Common myeloid progenitor, CD34-positive (primary cell): ENCODE data around the gene ISM2. TPM values are rescaled to one million over a fixed set of nuclear protein-coding genes. Genes with fewer than 3 reads are reported as not detected.
A peak's percentile ranks its signal among the peaks of the same experiment; 100 is the strongest.
"Not testable (repeated sequence)": the region's sequence is repeated elsewhere in the genome, so short reads cannot be mapped to it uniquely, and the experiment has no call there.

Source experiments
- CTCF ChIA-PET: fragments of 350-600 bp; sonication (Branson Sonifier 250); formaldehyde crosslinking; loops from one replicate; lab custom pipeline; 2021; ENCODE audit warnings: antibody characterized with exemption; lab: Charles Lee
- POLR2A ChIA-PET: fragments of 350-600 bp; sonication (Branson Sonifier 250); formaldehyde crosslinking; loops from one replicate; lab custom pipeline; 2021; ENCODE audit warnings: antibody characterized with exemption; lab: Charles Lee
- DNase-seq, 3 donors: peaks; one replicate each; pipeline versions ENCODE4 v3.0.0 to v3.0.0-alpha.2; 2013
- H3K27ac ChIP-seq, 2 experiments: 1 replicate in 1 of 2; 2 replicates in 1 of 2; pipeline ENCODE4 v1.7.0; 2013; ENCODE audit warnings: inconsistent platforms in 2 of 2, low read length in 2 of 2, mild to moderate bottlenecking in 2 of 2, low read depth in 1 of 2, moderate library complexity in 1 of 2; ENCODE audit not compliant: severe bottlenecking in 2 of 2, insufficient read depth in 1 of 2, poor library complexity in 1 of 2
- H3K27me3 ChIP-seq, 5 experiments: replicated peaks in 2 of 5; 1 replicate in 3 of 5; 2 replicates in 2 of 5; pipeline versions ENCODE4 v1.6.1 to v1.7.0; 2013; ENCODE audit warnings: low read length in 4 of 5, mild to moderate bottlenecking in 2 of 5, moderate library complexity in 2 of 5, inconsistent platforms in 1 of 5; ENCODE audit not compliant: insufficient read depth in 5 of 5, control insufficient read depth in 4 of 5
- H3K36me3 ChIP-seq, 4 experiments: 1 replicate in 2 of 4; 2 replicates in 2 of 4; pipeline versions ENCODE4 v1.6.1 to v1.7.0; 2013; ENCODE audit warnings: low read length in 3 of 4, control low read depth in 1 of 4, mild to moderate bottlenecking in 1 of 4; ENCODE audit not compliant: control insufficient read depth in 4 of 4, insufficient read depth in 4 of 4
- H3K4me1 ChIP-seq, 4 experiments: 1 replicate in 3 of 4; 2 replicates in 1 of 4; pipeline versions ENCODE4 v1.6.1 to v1.7.1; 2013; ENCODE audit warnings: low read length in 3 of 4, mild to moderate bottlenecking in 3 of 4, control low read depth in 1 of 4, inconsistent platforms in 1 of 4, moderate library complexity in 1 of 4; ENCODE audit not compliant: control insufficient read depth in 4 of 4, insufficient read depth in 4 of 4; ENCODE audit errors: control extremely low read depth in 1 of 4
- H3K4me3 ChIP-seq, 7 experiments: 1 replicate in 4 of 7; 2 replicates in 3 of 7; pipeline versions ENCODE4 v1.5.1 to v1.7.0; 2013; ENCODE audit warnings: mild to moderate bottlenecking in 7 of 7, low read length in 6 of 7, moderate library complexity in 6 of 7, inconsistent platforms in 2 of 7, low read depth in 2 of 7, control low read depth in 1 of 7; ENCODE audit not compliant: insufficient read depth in 4 of 7, control insufficient read depth in 1 of 7; ENCODE audit errors: extremely low read depth in 1 of 7
- H3K9me3 ChIP-seq, 5 experiments: 1 replicate in 4 of 5; 2 replicates in 1 of 5; pipeline versions ENCODE4 v1.6.1 to v1.7.1; 2013; ENCODE audit warnings: low read length in 4 of 5, mild to moderate bottlenecking in 2 of 5, inconsistent platforms in 1 of 5, low read depth in 1 of 5, moderate library complexity in 1 of 5; ENCODE audit not compliant: control insufficient read depth in 4 of 5, insufficient read depth in 2 of 5; ENCODE audit errors: control extremely low read depth in 1 of 5
- WGBS: methylation state at CpG from one replicate; pipeline ENCODE4 v1.1.5; 2013; ENCODE audit not compliant: insufficient coverage; 5-methylcytosine and 5-hydroxymethylcytosine counted together
- polyA plus RNA-seq: library from polyadenylated mRNA; unstranded; fragments of 120-200 nt; gene quantifications from one replicate; pipeline ENCODE4 v1.2.1, GENCODE V29; 2013

Gene ISM2
- not detected for polyA plus RNA-seq

DNA sequence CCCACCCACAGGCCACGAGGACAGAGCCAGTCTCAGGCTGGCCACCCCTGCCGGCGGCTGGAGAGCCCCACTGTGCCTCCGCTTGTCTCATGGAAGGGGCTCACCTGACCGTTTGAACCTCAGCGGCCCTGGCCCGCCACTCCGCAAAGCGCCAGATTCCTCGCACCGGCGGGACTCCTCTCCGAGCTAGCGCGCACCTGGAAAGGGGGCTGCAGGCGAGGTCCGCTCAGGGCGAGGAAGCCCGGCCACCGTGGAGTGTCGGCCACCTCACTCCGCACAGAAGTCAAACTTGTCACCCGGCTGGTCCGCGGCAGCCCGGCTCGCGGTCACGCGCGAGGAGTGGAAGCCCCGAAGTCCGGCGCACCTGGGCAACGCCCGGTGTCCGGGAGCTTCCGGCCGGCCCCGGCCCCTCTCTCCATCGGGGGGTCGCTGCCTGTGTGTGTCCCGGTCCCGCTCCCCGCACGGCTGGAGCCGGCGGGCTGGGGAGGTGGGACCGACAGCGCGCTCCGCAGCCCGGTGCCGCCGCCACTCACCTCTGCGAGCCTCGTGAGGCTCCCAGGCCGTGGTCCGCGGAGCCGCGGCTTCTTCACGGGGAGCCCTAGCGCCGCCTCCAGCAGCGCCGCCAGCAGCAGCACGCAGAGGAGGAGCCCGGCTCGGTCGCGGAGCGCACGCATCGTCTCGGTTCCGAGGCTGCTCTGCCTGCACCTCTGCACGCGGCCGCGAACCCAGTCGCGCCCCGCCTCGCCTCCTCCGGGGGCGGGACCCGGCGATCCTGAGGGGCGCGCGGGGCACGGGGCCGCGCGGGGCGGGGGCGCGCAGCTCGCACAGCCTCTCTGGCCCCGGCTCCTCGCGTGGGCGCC lies at the start of gene ISM2:
TSS of gene ISM2 (minus strand) at position 697 of the 860 bp plus-strand sequence. CDS start at position 674, 23 bp downstream.
- Histone ChIP-seq H3K36me3 (no peaks in the 10 kb centered on the region), H3K9me3 (peaks cover 0 to 4% (median 0%) of the 10 kb centered on the region in 5 experiments), H3K27ac (no peak within 1 kb of the TSS), H3K4me1 (peaks cover 0 to 16% (median 16%) of the 10 kb centered on the region in 4 experiments), H3K4me3 (peak within 1 kb of the TSS; percentile 43 to 72 (median 62)), H3K27me3 (peaks cover 0 to 43% (median 9%) of the 10 kb centered on the region in 5 experiments)
- peak; percentile 40 to 75 (median 73) for DNase-seq
- CTCF ChIA-PET: no interaction called here
- POLR2A ChIA-PET: no interaction called here
- 4% methylated on average over 69 of the region's 104 CpGs for WGBS

- no peaks in the 10 kb centered on the region for H3K9me3 ChIP-seq
- peaks cover 19 to 68% (median 53%) of the 10 kb centered on the region in 4 experiments for H3K36me3 ChIP-seq
- CTCF ChIA-PET: interaction anchor here (1.2 to 7.2 kb wide), 3 partner anchors 11 to 91 kb away, joined by 3 to 48 read pairs (median 5); partner anchors contain the start of genes AHSA1 and VIPAS39
Measured at GRCh38 chr14:77547512-77548180, 49.0 kb upstream of the ISM2 start.

DNA sequence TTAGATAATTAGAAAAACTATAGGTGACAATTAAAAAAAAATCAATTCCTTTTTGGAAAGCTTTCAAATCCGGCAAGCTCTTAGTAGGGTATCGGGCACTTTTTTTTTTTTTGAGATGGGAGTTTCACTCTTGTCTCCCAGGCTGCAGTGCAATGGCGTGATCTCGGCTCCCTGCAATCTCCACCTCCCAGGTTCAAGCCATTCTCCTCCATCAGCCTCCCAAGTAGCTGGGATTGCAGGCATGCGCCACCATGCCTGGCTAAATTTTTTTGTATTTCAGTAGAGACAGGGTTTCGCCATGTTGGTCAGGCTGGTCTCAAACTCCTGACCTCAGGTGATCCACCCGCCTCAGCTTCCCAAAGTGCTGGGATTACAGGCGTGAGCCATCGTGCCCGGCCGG lies 46.6 kb upstream of the ISM2 start:
- H3K4me3 ChIP-seq, H3K27me3 ChIP-seq, DNase-seq, H3K27ac ChIP-seq, POLR2A ChIA-PET, H3K9me3 ChIP-seq: not testable (repeated sequence)
- 92% methylated on average over 4 of the region's 11 CpGs for WGBS
- CTCF ChIA-PET: interaction anchor here (1.3 to 1.4 kb wide), 2 partner anchors 60 to 86 kb away, joined by 3 read pairs; no protein-coding TSS in a partner anchor
- peaks cover 7 to 35% (median 31%) of the 10 kb centered on the region in 4 experiments for H3K4me1 ChIP-seq
- H3K36me3 ChIP-seq: peaks cover 19 to 54% (median 44%) of the 10 kb centered on the region in 4 experiments

More at GRCh38 chr14:77547512-77548180, 49.0 kb upstream of the ISM2 start:
- POLR2A ChIA-PET: no interaction called here
- Histone ChIP-seq H3K27me3 (no peaks in the 10 kb centered on the region), H3K4me3 (no peak overlapping the region), H3K4me1 (peaks cover 3 to 22% (median 16%) of the 10 kb centered on the region in 4 experiments), H3K27ac (no peak overlapping the region)
- DNase-seq: peak in 1 of 3 donors; percentile 17
- WGBS: 96% methylated on average over 7 of the region's 8 CpGs

GRCh38 chr14:77544571-77544970 lies 46.0 kb upstream of the ISM2 start:
- ChIA-PET POLR2A (interaction anchor here (0.6 kb wide), 1 partner anchor 139 kb away, joined by 3 read pairs; no protein-coding TSS in a partner anchor), CTCF (interaction anchor here (0.9 kb wide), 1 partner anchor 11 kb away, joined by 3 read pairs; no protein-coding TSS in a partner anchor)
- peak in 1 of 3 donors; percentile 22 for DNase-seq
- Histone ChIP-seq H3K27me3 (no peaks in the 10 kb centered on the region), H3K36me3 (peaks cover 19 to 48% (median 38%) of the 10 kb centered on the region in 4 experiments), H3K9me3 (no peaks in the 10 kb centered on the region), H3K27ac (peak overlapping the region in 1 of 2 experiments; percentile 77), H3K4me1 (peaks cover 7 to 35% (median 31%) of the 10 kb centered on the region in 4 experiments), H3K4me3 (no peak overlapping the region)
- WGBS: 88% methylated on average over 2 of the region's 2 CpGs

DNA sequence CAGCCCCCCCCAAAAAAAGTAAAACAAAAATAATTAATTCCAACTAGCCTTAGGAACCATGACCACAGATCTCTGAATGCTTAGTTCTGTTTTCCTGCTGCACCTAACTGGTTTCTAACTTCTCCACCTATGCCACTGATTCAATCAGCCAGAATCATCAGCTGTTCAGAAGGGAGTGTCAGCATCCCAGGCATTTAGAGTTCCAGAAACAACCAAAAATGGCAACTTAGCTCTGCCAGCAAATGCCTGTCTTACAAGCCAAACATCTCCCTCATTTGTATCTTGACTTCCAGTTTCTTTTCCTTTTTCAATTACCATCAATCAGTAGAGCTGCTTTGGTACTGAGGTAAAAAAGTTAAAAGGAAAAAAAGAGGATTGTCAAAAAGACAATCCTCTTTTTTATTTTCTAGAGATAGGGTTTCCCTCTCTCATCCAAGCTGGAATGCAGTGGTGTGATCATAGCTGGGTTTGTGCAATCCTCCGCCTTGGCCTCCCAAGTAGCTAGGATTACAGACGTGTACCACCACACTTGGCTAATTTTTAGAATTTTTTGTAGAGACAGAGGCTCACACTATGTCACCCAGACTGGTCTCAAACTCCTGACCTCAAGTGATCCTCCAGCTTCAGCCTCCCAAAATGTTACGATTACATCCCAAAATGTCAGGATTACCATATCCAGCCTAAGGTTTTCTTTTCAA lies 45.2 kb upstream of the ISM2 start:
- no peak overlapping the region for H3K4me3 ChIP-seq
- H3K4me1 ChIP-seq: peaks cover 7 to 35% (median 31%) of the 10 kb centered on the region in 4 experiments
- ChIA-PET CTCF (interaction anchor here (0.9 kb wide), 1 partner anchor 11 kb away, joined by 3 read pairs; no protein-coding TSS in a partner anchor), POLR2A (interaction anchor here (0.6 to 0.9 kb wide), 2 partner anchors 140 to 250 kb away, joined by 3 read pairs; no protein-coding TSS in a partner anchor)
- H3K27me3 ChIP-seq: no peaks in the 10 kb centered on the region
- H3K36me3 ChIP-seq: peaks cover 14 to 40% (median 31%) of the 10 kb centered on the region in 4 experiments
- H3K9me3 ChIP-seq: no peaks in the 10 kb centered on the region
- DNase-seq: peak in 1 of 3 donors; percentile 10
- peak overlapping the region in 1 of 2 experiments; percentile 77 for H3K27ac ChIP-seq
- 100% methylated on average over 2 of the region's 3 CpGs for whole genome bisulfite sequencing

GRCh38 chr14:77543240-77543551 lies 44.6 kb upstream of the ISM2 start:
- ChIA-PET POLR2A (interaction anchor here (0.9 kb wide), 1 partner anchor 250 kb away, joined by 3 read pairs; no protein-coding TSS in a partner anchor), CTCF (interaction anchor here (1.6 kb wide), 1 partner anchor 25 kb away, joined by 4 read pairs; no protein-coding TSS in a partner anchor)
- peak in 1 of 3 donors; percentile 14 for DNase-seq
- Histone ChIP-seq H3K4me3 (peak overlapping the region in 3 of 7 experiments; percentile 3 to 42 (median 29)), H3K27me3 (no peaks in the 10 kb centered on the region), H3K27ac (peak overlapping the region; percentile 37 to 77), H3K36me3 (peaks cover 10 to 34% (median 25%) of the 10 kb centered on the region in 4 experiments), H3K9me3 (no peaks in the 10 kb centered on the region), H3K4me1 (peaks cover 7 to 35% (median 31%) of the 10 kb centered on the region in 4 experiments)
- WGBS: 55% methylated on average over 3 of the region's 5 CpGs
